Activated B cell treated with CpG ODN at 0.5 μM for 24 hours (primary cell): ENCODE measurements around the gene TECTA. TPM values are rescaled to one million over a fixed set of nuclear protein-coding genes. Genes with fewer than 3 reads are reported as not detected.

ENCODE experiments used
- ATAC-seq: fragments of 200-7000 bp; cut with Tn5 transposase; one replicate; pipeline ENCODE4 v1.10.0; 2021; ENCODE audit warnings: low read depth, mild to moderate bottlenecking, moderate library complexity
- CTCF ChIA-PET: fragments of 350-600 bp; sonication (Branson Sonifier 250); formaldehyde crosslinking; loops from one replicate; lab custom pipeline; 2021; ENCODE audit warnings: antibody characterized with exemption; lab: Charles Lee
- POLR2A ChIA-PET: fragments of 350-600 bp; sonication (Branson Sonifier 250); formaldehyde crosslinking; loops from one replicate; lab custom pipeline; 2021; ENCODE audit warnings: antibody characterized with exemption; lab: Charles Lee
- DNase-seq: peaks from one replicate; pipeline ENCODE4 v3.0.0; 2022
- H3K27ac Mint-ChIP-seq: one replicate; pipeline ENCODE4 v1.8.0; 2020; ENCODE audit warnings: mixed read lengths
- H3K27me3 Mint-ChIP-seq: one replicate; pipeline ENCODE4 v1.8.0; 2021; ENCODE audit warnings: mixed read lengths
- H3K36me3 Mint-ChIP-seq: one replicate; pipeline ENCODE4 v1.8.0; 2021; ENCODE audit warnings: low read depth, mixed read lengths
- H3K4me1 Mint-ChIP-seq: one replicate; pipeline ENCODE4 v1.8.0; 2021; ENCODE audit warnings: mixed read lengths
- H3K4me3 Mint-ChIP-seq: one replicate; pipeline ENCODE4 v1.8.0; 2020; ENCODE audit warnings: mild to moderate bottlenecking, mixed read lengths
- H3K9me3 Mint-ChIP-seq: one replicate; pipeline ENCODE4 v1.8.0; 2020; ENCODE audit warnings: mixed read lengths
- CTCF ChIP-seq: fragments of 200-600 bp; IDR thresholded peaks from one replicate; pipeline ENCODE4 v1.8.0; 2022; ENCODE audit warnings: antibody characterized with exemption, mild to moderate bottlenecking
- intact Hi-C: fragments of 100-400 bp; cut with micrococcal nuclease; formaldehyde crosslinking; loops from one replicate; pipeline ENCODE4 v1.15.1; 2024
- total RNA-seq: library from RNA; stranded (reverse); gene quantifications from 2 replicates; pipeline ENCODE4 v1.2.3, GENCODE V29; 2022

Gene TECTA
- total RNA-seq, 1 donor from 2014 or later: 0.24 TPM

- intact Hi-C loops: no loop called here
- TF ChIP-seq CTCF: no peak
- H3K27ac Mint-ChIP-seq: no peak overlapping the region
- H3K27me3 Mint-ChIP-seq: no peaks in the 10 kb centered on the region
- H3K9me3 Mint-ChIP-seq: no peaks in the 10 kb centered on the region
- no peaks in the 10 kb centered on the region for H3K4me1 Mint-ChIP-seq
- POLR2A ChIA-PET: no interaction called here
- CTCF ChIA-PET: no interaction called here
- DNase-seq: no peak
- no peak overlapping the region for H3K4me3 Mint-ChIP-seq
- peaks cover 37% of the 10 kb centered on the region for H3K36me3 Mint-ChIP-seq
- ATAC-seq: no peak
These were observed 19.7 kb upstream of the TECTA start for GRCh38 chr11:121081321-121081720.

GRCh38 chr11:121082219-121082618 lies 18.8 kb upstream of the TECTA start:
- Mint-ChIP-seq H3K27me3 (no peaks in the 10 kb centered on the region), H3K36me3 (peaks cover 46% of the 10 kb centered on the region), H3K27ac (no peak overlapping the region), H3K4me1 (no peaks in the 10 kb centered on the region), H3K4me3 (no peak overlapping the region), H3K9me3 (no peaks in the 10 kb centered on the region)
- TF ChIP-seq CTCF: no peak
- intact Hi-C loops: no loop called here
- ATAC-seq (no peak), DNase-seq (no peak)
- CTCF ChIA-PET: no interaction called here
- POLR2A ChIA-PET: no interaction called here

GRCh38 chr11:121082670-121083069 lies 18.4 kb upstream of the TECTA start:
- DNase-seq (no peak), ATAC-seq (no peak)
- no peak overlapping the region for H3K4me3 Mint-ChIP-seq
- POLR2A ChIA-PET: no interaction called here
- H3K9me3 Mint-ChIP-seq: no peaks in the 10 kb centered on the region
- CTCF ChIA-PET: no interaction called here
- intact Hi-C loops: no loop called here
- no peaks in the 10 kb centered on the region for H3K27me3 Mint-ChIP-seq
- H3K4me1 Mint-ChIP-seq: no peaks in the 10 kb centered on the region
- no peak overlapping the region for H3K27ac Mint-ChIP-seq
- peaks cover 50% of the 10 kb centered on the region for H3K36me3 Mint-ChIP-seq
- TF ChIP-seq CTCF: no peak

- no peak overlapping the region for H3K27ac Mint-ChIP-seq
- DNase-seq (no peak), ATAC-seq (no peak)
- no peaks in the 10 kb centered on the region for H3K9me3 Mint-ChIP-seq
- TF ChIP-seq CTCF: no peak
- intact Hi-C loops: no loop called here
- CTCF ChIA-PET: no interaction called here
- H3K36me3 Mint-ChIP-seq: peaks cover 43% of the 10 kb centered on the region
- POLR2A ChIA-PET: no interaction called here
- H3K4me1 Mint-ChIP-seq: peaks cover 2% of the 10 kb centered on the region
- H3K4me3 Mint-ChIP-seq: no peak overlapping the region
- H3K27me3 Mint-ChIP-seq: no peaks in the 10 kb centered on the region
These were observed 14.2 kb upstream of the TECTA start for GRCh38 chr11:121086866-121087265.

GRCh38 chr11:121089566-121089965 lies 11.5 kb upstream of the TECTA start:
- CTCF ChIA-PET: no interaction called here
- Mint-ChIP-seq H3K4me3 (no peak overlapping the region), H3K27me3 (no peaks in the 10 kb centered on the region), H3K27ac (no peak overlapping the region), H3K4me1 (peaks cover 2% of the 10 kb centered on the region), H3K9me3 (no peaks in the 10 kb centered on the region), H3K36me3 (peaks cover 34% of the 10 kb centered on the region)
- no peak for TF ChIP-seq CTCF
- POLR2A ChIA-PET: no interaction called here
- no peak for DNase-seq
- ATAC-seq: no peak
- intact Hi-C loops: no loop called here
